ENCODE measurements around the gene NEMF.

- TF ChIP-seq, protein P1, sequence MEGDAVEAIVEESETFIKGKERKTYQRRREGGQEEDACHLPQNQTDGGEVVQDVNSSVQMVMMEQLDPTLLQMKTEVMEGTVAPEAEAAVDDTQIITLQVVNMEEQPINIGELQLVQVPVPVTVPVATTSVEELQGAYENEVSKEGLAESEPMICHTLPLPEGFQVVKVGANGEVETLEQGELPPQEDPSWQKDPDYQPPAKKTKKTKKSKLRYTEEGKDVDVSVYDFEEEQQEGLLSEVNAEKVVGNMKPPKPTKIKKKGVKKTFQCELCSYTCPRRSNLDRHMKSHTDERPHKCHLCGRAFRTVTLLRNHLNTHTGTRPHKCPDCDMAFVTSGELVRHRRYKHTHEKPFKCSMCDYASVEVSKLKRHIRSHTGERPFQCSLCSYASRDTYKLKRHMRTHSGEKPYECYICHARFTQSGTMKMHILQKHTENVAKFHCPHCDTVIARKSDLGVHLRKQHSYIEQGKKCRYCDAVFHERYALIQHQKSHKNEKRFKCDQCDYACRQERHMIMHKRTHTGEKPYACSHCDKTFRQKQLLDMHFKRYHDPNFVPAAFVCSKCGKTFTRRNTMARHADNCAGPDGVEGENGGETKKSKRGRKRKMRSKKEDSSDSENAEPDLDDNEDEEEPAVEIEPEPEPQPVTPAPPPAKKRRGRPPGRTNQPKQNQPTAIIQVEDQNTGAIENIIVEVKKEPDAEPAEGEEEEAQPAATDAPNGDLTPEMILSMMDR (conservative IDR thresholded peaks at IDR 0.05; ENCODE audit: low read depth, low read length): no peak
- TF ChIP-seq EZH2 (IDR thresholded peaks at IDR 0.05; ENCODE audit: low read length, unreplicated experiment): no peak
- no peak for TF ChIP-seq EZH2phosphoT487 (IDR thresholded peaks at IDR 0.05; ENCODE audit: borderline replicate concordance, low read length)
Observed at GRCh38 chr14:49893309-49894213, 41.0 kb upstream of the NEMF start.
